K562 (cell line): ENCODE measurements around the gene C2orf92.

Experiments used
- ELK1 ChIP-seq: sonication (generic); formaldehyde crosslinking; IDR thresholded peaks from 2 replicates; pipeline ENCODE4 v1.8.1; 2022; ENCODE audit warnings: missing genetic modification reagents
- KDM1A ChIP-seq, 2 experiments: fragments of 450-650 bp; IDR thresholded peaks; 2 replicates each; pipeline ENCODE4 v1.6.1; 2016; ENCODE audit warnings: mild to moderate bottlenecking in 2 of 2
- NFYB ChIP-seq: IDR thresholded peaks from 2 replicates; pipeline ENCODE4 v1.6.1; 2011; ENCODE audit warnings: mild to moderate bottlenecking, moderate library complexity; ENCODE audit not compliant: insufficient read length; ENCODE audit errors: extremely low read depth
- PCBP1 ChIP-seq: fragments of 200-400 bp; formaldehyde crosslinking; IDR thresholded peaks from 2 replicates; pipeline ENCODE4 v1.6.1; 2018; ENCODE audit warnings: mild to moderate bottlenecking, low read depth, low read length; ENCODE audit not compliant: poor library complexity, severe bottlenecking
- POLR2AphosphoS5 ChIP-seq: IDR thresholded peaks from 2 replicates; pipeline ENCODE4 v1.6.1; 2011; ENCODE audit warnings: mild to moderate bottlenecking, low read depth, low read length, moderate library complexity; ENCODE audit not compliant: control insufficient read depth, insufficient read depth
- POLR2H ChIP-seq: IDR thresholded peaks from 2 replicates; pipeline ENCODE4 v1.6.1; 2016; ENCODE audit warnings: missing genetic modification characterization, low read depth, mild to moderate bottlenecking, control low read depth, missing compliant biosample characterization, moderate library complexity
- RNF2 ChIP-seq: sonication (generic); IDR thresholded peaks from 2 replicates; pipeline ENCODE4 v1.6.1; 2016
- TAF9B ChIP-seq: fragments of 450-650 bp; IDR thresholded peaks from 2 replicates; pipeline ENCODE4 v1.6.1; 2018; ENCODE audit warnings: mild to moderate bottlenecking; ENCODE audit not compliant: partially characterized antibody
- ZFP91 ChIP-seq: sonication (generic); formaldehyde crosslinking; IDR thresholded peaks from 2 replicates; pipeline ENCODE4 v1.8.0; 2022; ENCODE audit warnings: mild to moderate bottlenecking, missing genetic modification reagents
- ZNF274 ChIP-seq: IDR thresholded peaks from 2 replicates; pipeline ENCODE4 v1.6.1; 2011; ENCODE audit warnings: low read depth, mild to moderate bottlenecking, low read length, moderate library complexity, borderline replicate concordance
- ZNF589 ChIP-seq: fragments of 200-800 bp; sonication (Bioruptor generic); IDR thresholded peaks from 2 replicates; pipeline ENCODE4 v1.6.1; 2016; ENCODE audit warnings: low read depth, missing genetic modification characterization, missing compliant biosample characterization
- ZNF609 ChIP-seq: sonication (generic); formaldehyde crosslinking; IDR thresholded peaks from 2 replicates; pipeline ENCODE4 v1.8.1; 2023; ENCODE audit warnings: missing genetic modification reagents, mild to moderate bottlenecking, borderline replicate concordance

- TF ChIP-seq RNF2 = no peak
- no peak for TF ChIP-seq ZFP91 (CRISPR knock-in tag)
- no peak for TF ChIP-seq ZNF589 (CRISPR knock-in tag)
- no peak for TF ChIP-seq ZNF609 (CRISPR knock-in tag)
- TF ChIP-seq POLR2AphosphoS5 = no peak
- no peak for TF ChIP-seq KDM1A (IDR thresholded peaks at IDR 0.05)
- no peak for TF ChIP-seq ELK1
- no peak for TF ChIP-seq POLR2H (tag)
- TF ChIP-seq PCBP1 = no peak
- no peak for TF ChIP-seq TAF9B
- TF ChIP-seq NFYB = no peak
- TF ChIP-seq ZNF274 = no peak
Measured at GRCh38 chr2:97738179-97739019, 68.9 kb downstream of the C2orf92 start.
